ENCODE measurements around the gene ARVCF.
A peak's percentile ranks its signal among the peaks of the same experiment; 100 is the strongest.

The ARVCF gene

GRCh38 chr22:19943082-19944026 lies 73.3 kb downstream of the ARVCF start:
- no peak overlapping the region for H4K8ac ChIP-seq (ENCODE audit: low read depth, low read length)
- no peak overlapping the region for H2BK15ac ChIP-seq (ENCODE audit: low read length)
- H3K4me1 ChIP-seq (ENCODE audit: control insufficient read depth in 2 of 2, insufficient read depth in 1 of 2, low read depth in 1 of 2, low read length in 2 of 2) = peaks cover 11 to 17% of the 10 kb centered on the region in 2 donors
- no peak overlapping the region for H3K23ac ChIP-seq (ENCODE audit: low read depth, low read length, poor library complexity)
- H3K36me3 ChIP-seq (replicated peaks in 1 of 2; ENCODE audit: control insufficient read depth in 2 of 2, insufficient read depth in 2 of 2, low read length in 2 of 2) = no peaks in the 10 kb centered on the region
- H2AK5ac ChIP-seq (ENCODE audit: low read depth, low read length) = no peak overlapping the region
- H3K79me1 ChIP-seq (ENCODE audit: low read depth, low read length) = no peaks in the 10 kb centered on the region
- no peak overlapping the region for H2BK12ac ChIP-seq (ENCODE audit: low read length)
- H2BK5ac ChIP-seq (ENCODE audit: low read length) = no peak overlapping the region
- H2BK120ac ChIP-seq (ENCODE audit: low read depth, low read length) = no peak overlapping the region
- peak overlapping the region; percentile 62 for H3K18ac ChIP-seq (ENCODE audit: low read length)
- H3K9me3 ChIP-seq (replicated peaks in 1 of 2; ENCODE audit: control insufficient read depth in 2 of 2, insufficient read depth in 1 of 2, low read depth in 1 of 2, low read length in 2 of 2) = no peaks in the 10 kb centered on the region
- H4K91ac ChIP-seq (ENCODE audit: low read depth, low read length, poor library complexity) = no peak overlapping the region
- no peak overlapping the region for H3K4ac ChIP-seq (ENCODE audit: low read length)
- no CpG with 5 or more reads among the region's 11 CpGs for WGBS, 2 donors (ENCODE audit: extremely low coverage in 2 of 2, insufficient read length in 2 of 2, insufficient replicate concordance in 1 of 2)
- H3K9ac ChIP-seq (ENCODE audit: low read depth, low read length, poor library complexity) = no peak overlapping the region
- H2AFZ ChIP-seq (ENCODE audit: low read length) = peak overlapping the region; percentile 89
- peaks cover 0 to 5% (median 0%) of the 10 kb centered on the region in 3 experiments for H3K27me3 ChIP-seq (ENCODE audit: control insufficient read depth in 3 of 3, insufficient read depth in 3 of 3, low read depth in 1 of 3, low read length in 3 of 3)
- DNase-seq (ENCODE audit: low spot score) = no peak
- H3K4me2 ChIP-seq (ENCODE audit: insufficient read depth, low read length, poor library complexity, severe bottlenecking) = no peak overlapping the region
- H3K14ac ChIP-seq (ENCODE audit: low read length) = no peak overlapping the region
- H3K27ac ChIP-seq (replicated peaks; ENCODE audit: low read length) = no peak overlapping the region
- H3K4me3 ChIP-seq (ENCODE audit: low read length in 2 of 2) = no peak overlapping the region

- H2AFZ ChIP-seq (ENCODE audit: low read length) = peak overlapping the region; percentile 89
- WGBS, 2 donors (ENCODE audit: extremely low coverage in 2 of 2, insufficient read length in 2 of 2, insufficient replicate concordance in 1 of 2) = no CpG with 5 or more reads among the region's 8 CpGs
- H2BK5ac ChIP-seq (ENCODE audit: low read length) = no peak overlapping the region
- no peak overlapping the region for H3K9ac ChIP-seq (ENCODE audit: low read depth, low read length, poor library complexity)
- peaks cover 0 to 12% (median 0%) of the 10 kb centered on the region in 3 experiments for H3K27me3 ChIP-seq (ENCODE audit: control insufficient read depth in 3 of 3, insufficient read depth in 3 of 3, low read depth in 1 of 3, low read length in 3 of 3)
- no peak overlapping the region for H3K4ac ChIP-seq (ENCODE audit: low read length)
- no peak overlapping the region for H4K91ac ChIP-seq (ENCODE audit: low read depth, low read length, poor library complexity)
- H3K79me1 ChIP-seq (ENCODE audit: low read depth, low read length) = no peaks in the 10 kb centered on the region
- DNase-seq (ENCODE audit: low spot score) = no peak
- peaks cover 11 to 16% of the 10 kb centered on the region in 2 donors for H3K4me1 ChIP-seq (ENCODE audit: control insufficient read depth in 2 of 2, insufficient read depth in 1 of 2, low read depth in 1 of 2, low read length in 2 of 2)
- peak overlapping the region; percentile 38 for H2AK5ac ChIP-seq (ENCODE audit: low read depth, low read length)
- H2BK15ac ChIP-seq (ENCODE audit: low read length) = no peak overlapping the region
- H3K36me3 ChIP-seq (replicated peaks in 1 of 2; ENCODE audit: control insufficient read depth in 2 of 2, insufficient read depth in 2 of 2, low read length in 2 of 2) = no peaks in the 10 kb centered on the region
- no peak overlapping the region for H3K27ac ChIP-seq (replicated peaks; ENCODE audit: low read length)
- H4K8ac ChIP-seq (ENCODE audit: low read depth, low read length) = peak overlapping the region; percentile 53
- no peak overlapping the region for H2BK12ac ChIP-seq (ENCODE audit: low read length)
- H3K4me3 ChIP-seq (ENCODE audit: low read length in 2 of 2) = peak overlapping the region in 1 of 2 donors; percentile 7
- no peak overlapping the region for H3K14ac ChIP-seq (ENCODE audit: low read length)
- peak overlapping the region; percentile 18 for H3K18ac ChIP-seq (ENCODE audit: low read length)
- no peaks in the 10 kb centered on the region for H3K9me3 ChIP-seq (replicated peaks in 1 of 2; ENCODE audit: control insufficient read depth in 2 of 2, insufficient read depth in 1 of 2, low read depth in 1 of 2, low read length in 2 of 2)
- peak overlapping the region; percentile 41 for H3K4me2 ChIP-seq (ENCODE audit: insufficient read depth, low read length, poor library complexity, severe bottlenecking)
- H3K23ac ChIP-seq (ENCODE audit: low read depth, low read length, poor library complexity) = peak overlapping the region; percentile 59
- H2BK120ac ChIP-seq (ENCODE audit: low read depth, low read length) = no peak overlapping the region
Measured at GRCh38 chr22:19942157-19943081, 74.2 kb downstream of the ARVCF start.

- H3K4me3 ChIP-seq (ENCODE audit: low read length in 2 of 2) = peak within 1 kb of the TSS in 1 of 2 donors; percentile 51
- no peaks in the 10 kb centered on the region for H3K36me3 ChIP-seq (replicated peaks in 1 of 2; ENCODE audit: control insufficient read depth in 2 of 2, insufficient read depth in 2 of 2, low read length in 2 of 2)
- no peak within 1 kb of the TSS for H3K27ac ChIP-seq (replicated peaks; ENCODE audit: low read length)
- DNase-seq (ENCODE audit: low spot score) = no peak
- no peak within 1 kb of the TSS for H3K9ac ChIP-seq (ENCODE audit: low read depth, low read length, poor library complexity)
- peak within 1 kb of the TSS; percentile 17 for H4K91ac ChIP-seq (ENCODE audit: low read depth, low read length, poor library complexity)
- H3K4me2 ChIP-seq (ENCODE audit: insufficient read depth, low read length, poor library complexity, severe bottlenecking) = peak within 1 kb of the TSS; percentile 41
- peak within 1 kb of the TSS; percentile 89 for H3K23ac ChIP-seq (ENCODE audit: low read depth, low read length, poor library complexity)
- no peaks in the 10 kb centered on the region for H3K79me1 ChIP-seq (ENCODE audit: low read depth, low read length)
- peaks cover 0 to 14% (median 0%) of the 10 kb centered on the region in 3 experiments for H3K27me3 ChIP-seq (ENCODE audit: control insufficient read depth in 3 of 3, insufficient read depth in 3 of 3, low read depth in 1 of 3, low read length in 3 of 3)
- H2BK120ac ChIP-seq (ENCODE audit: low read depth, low read length) = no peak within 1 kb of the TSS
- no peak within 1 kb of the TSS for H3K4ac ChIP-seq (ENCODE audit: low read length)
- H3K14ac ChIP-seq (ENCODE audit: low read length) = no peak within 1 kb of the TSS
- H2BK12ac ChIP-seq (ENCODE audit: low read length) = no peak within 1 kb of the TSS
- H3K4me1 ChIP-seq (ENCODE audit: control insufficient read depth in 2 of 2, insufficient read depth in 1 of 2, low read depth in 1 of 2, low read length in 2 of 2) = peaks cover 11 to 13% of the 10 kb centered on the region in 2 donors
- peak within 1 kb of the TSS; percentile 89 for H2AFZ ChIP-seq (ENCODE audit: low read length)
- peak within 1 kb of the TSS; percentile 46 for H2BK15ac ChIP-seq (ENCODE audit: low read length)
- H3K18ac ChIP-seq (ENCODE audit: low read length) = peak within 1 kb of the TSS; percentile 65
- peak within 1 kb of the TSS; percentile 74 for H4K8ac ChIP-seq (ENCODE audit: low read depth, low read length)
- no CpG with 5 or more reads among the region's 63 CpGs for WGBS, 2 donors (ENCODE audit: extremely low coverage in 2 of 2, insufficient read length in 2 of 2, insufficient replicate concordance in 1 of 2)
- no peak within 1 kb of the TSS for H2BK5ac ChIP-seq (ENCODE audit: low read length)
- H2AK5ac ChIP-seq (ENCODE audit: low read depth, low read length) = peak within 1 kb of the TSS; percentile 50
- H3K9me3 ChIP-seq (replicated peaks in 1 of 2; ENCODE audit: control insufficient read depth in 2 of 2, insufficient read depth in 1 of 2, low read depth in 1 of 2, low read length in 2 of 2) = no peaks in the 10 kb centered on the region
Measured at GRCh38 chr22:19941365-19942082, 75.1 kb downstream of the ARVCF start, which contains the start of the genes COMT and TXNRD2. COMT (plus strand) TSS chr22:19941772; CDS start chr22:19962527, 20,755 bp downstream. TXNRD2 (minus strand) TSS chr22:19941818; CDS start chr22:19941803, 15 bp downstream.

All from neuronal stem cell (in vitro differentiated cells).